Keratinocyte (primary cell): ENCODE results near the gene IRAK2. TPM values are rescaled to one million over a fixed set of nuclear protein-coding genes. Genes with fewer than 3 reads are reported as not detected.

Experiments used
- DNase-seq: peaks from one replicate; pipeline ENCODE4 v3.0.0-alpha.2; 2011; ENCODE audit warnings: low read depth, missing footprints, low spot score
- FAIRE-seq: peaks from 2 replicates; lab custom pipeline; 2011; peaks lifted over from hg19 to GRCh38; lab: Jason Lieb, UNC
- H2AFZ ChIP-seq: 2 replicates; pipeline ENCODE4 v1.6.0; 2012; ENCODE audit warnings: low read length, control low read depth, inconsistent platforms; ENCODE audit not compliant: control insufficient read depth
- H3K27ac ChIP-seq: 2 replicates; pipeline ENCODE4 v1.5.1; 2011; ENCODE audit warnings: low read length; ENCODE audit not compliant: control insufficient read depth, insufficient read depth
- H3K27me3 ChIP-seq: 3 replicates; pipeline ENCODE4 v1.6.0; 2011; ENCODE audit warnings: low read length; ENCODE audit not compliant: control insufficient read depth, insufficient read depth; ENCODE audit errors: extremely low read depth
- H3K36me3 ChIP-seq, 2 experiments: 2 replicates in 1 of 2; 3 replicates in 1 of 2; pipeline ENCODE4 v1.5.1; 2011; ENCODE audit warnings: low read length in 2 of 2, mild to moderate bottlenecking in 1 of 2; ENCODE audit not compliant: control insufficient read depth in 2 of 2, insufficient read depth in 2 of 2; ENCODE audit errors: extremely low read depth in 1 of 2
- H3K4me1 ChIP-seq: 3 replicates; pipeline ENCODE4 v1.5.1; 2011; ENCODE audit warnings: low read length; ENCODE audit not compliant: control insufficient read depth, insufficient read depth; ENCODE audit errors: extremely low read depth
- H3K4me2 ChIP-seq: 3 replicates; pipeline ENCODE4 v1.6.0; 2011; ENCODE audit warnings: low read depth, low read length; ENCODE audit not compliant: control insufficient read depth, insufficient read depth; ENCODE audit errors: extremely low read depth
- H3K4me3 ChIP-seq, 3 experiments: fragments of 200-600 bp in 1 of 3; sonication (generic) in 1 of 3; 2 replicates in 2 of 3; 3 replicates in 1 of 3; pipeline ENCODE4 v1.5.1; 2011 to 2016; ENCODE audit warnings: low read length in 3 of 3, mild to moderate bottlenecking in 3 of 3, control low read depth in 2 of 3, inconsistent platforms in 1 of 3, low read depth in 1 of 3, mixed read lengths in 1 of 3, mixed run types in 1 of 3, moderate library complexity in 1 of 3; ENCODE audit not compliant: control insufficient read depth in 2 of 3, insufficient read depth in 2 of 3; ENCODE audit errors: extremely low read depth in 1 of 3
- H3K79me2 ChIP-seq: 2 replicates; pipeline ENCODE4 v1.6.0; 2012; ENCODE audit warnings: low read length; ENCODE audit not compliant: control insufficient read depth, insufficient read depth
- H3K9ac ChIP-seq: 3 replicates; pipeline ENCODE4 v1.6.0; 2011; ENCODE audit warnings: low read length; ENCODE audit not compliant: control insufficient read depth, insufficient read depth; ENCODE audit errors: extremely low read depth
- H3K9me1 ChIP-seq: 3 replicates; pipeline ENCODE4 v1.6.0; 2011; ENCODE audit warnings: low read length; ENCODE audit not compliant: control insufficient read depth, insufficient read depth; ENCODE audit errors: extremely low read depth
- H3K9me3 ChIP-seq: 2 replicates; pipeline ENCODE4 v1.5.1; 2012; ENCODE audit warnings: low read depth, low read length; ENCODE audit not compliant: control insufficient read depth
- H4K20me1 ChIP-seq: 3 replicates; pipeline ENCODE4 v1.6.0; 2011; ENCODE audit warnings: low read length; ENCODE audit not compliant: control insufficient read depth, insufficient read depth; ENCODE audit errors: extremely low read depth
- EZH2 ChIP-seq: IDR thresholded peaks from one replicate; pipeline ENCODE4 v1.6.1; 2012; ENCODE audit warnings: inconsistent platforms, mild to moderate bottlenecking, low read length, moderate library complexity
- dilution Hi-C: fragments of 300-500 bp; cut with MboI; formaldehyde crosslinking; loops from one replicate; pipeline ENCODE4 v1.7.0; 2020; ENCODE audit warnings: low sequenced_read_pairs; ENCODE audit not compliant: extremely low pct_ligation_motif_present
- polyA plus RNA-seq, 5 experiments: library from polyadenylated mRNA; depleted of rRNA in 3 of 5; stranded (reverse) in 3 of 5; stranded (forward) in 1 of 5; unstranded in 1 of 5; fragments of >200 nt; gene quantifications; 1 replicate in 1 of 5; 2 replicates in 3 of 5; 3 replicates in 1 of 5; pipeline versions ENCODE4 v1.2.1 to v1.2.3, GENCODE V29; 2011 to 2012; ENCODE audit warnings: missing spikeins in 2 of 5, low read depth in 1 of 5, low replicate concordance in 1 of 5
- TF ChIP-seq, protein P1 (sequence below), 3 experiments: IDR thresholded peaks in 1 of 3; conservative IDR thresholded peaks in 1 of 3; optimal IDR thresholded peaks in 1 of 3; 2 replicates in 2 of 3; 3 replicates in 1 of 3; pipeline versions ENCODE3 to v1.5.1; 2011; ENCODE audit warnings: low read length in 3 of 3, mild to moderate bottlenecking in 3 of 3, moderate library complexity in 2 of 3, control low read depth in 1 of 3, inconsistent platforms in 1 of 3; ENCODE audit not compliant: insufficient read depth in 2 of 3; ENCODE audit errors: extremely low read depth in 1 of 3

Gene IRAK2
- polyA plus RNA-seq, 1 donor (not counting 4 experiments of a cell fraction or from before 2014, with no cell fraction given) = 3.5 TPM

DNA sequence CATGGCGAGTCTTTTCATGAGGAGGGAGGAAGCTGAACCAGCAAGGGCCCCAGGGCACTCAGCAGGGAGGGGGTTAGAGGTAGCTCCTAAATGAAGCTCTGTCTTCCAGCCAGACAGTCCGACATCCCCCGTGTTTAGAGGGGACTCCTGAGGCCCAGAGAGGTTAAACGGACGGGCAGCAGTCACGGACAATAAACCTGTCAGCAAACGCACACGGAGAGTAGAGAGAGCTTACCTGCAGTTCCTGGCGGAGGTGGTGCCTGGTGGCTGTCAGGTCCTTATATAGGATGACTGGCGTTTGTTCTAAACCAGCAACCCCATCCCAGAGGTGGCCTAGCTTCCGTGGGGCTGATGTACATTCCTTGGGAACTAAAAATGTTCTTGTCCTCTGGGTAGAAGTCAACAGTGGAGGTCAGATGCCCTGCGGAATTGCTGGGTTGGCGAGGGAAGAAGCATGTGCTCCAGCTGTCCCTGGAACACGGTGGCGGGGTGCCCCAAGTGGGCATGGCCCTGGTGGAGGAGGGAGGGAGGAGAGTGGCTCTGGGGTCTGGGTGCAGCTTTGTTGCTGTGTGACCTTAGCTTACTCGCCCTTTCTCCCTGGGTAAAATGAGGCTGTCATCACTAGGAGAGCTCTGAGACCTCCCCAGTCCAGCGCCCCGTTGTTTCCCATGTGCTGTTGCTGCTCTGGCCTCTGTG, 125.9 kb downstream of the IRAK2 start:
- no peaks in the 10 kb centered on the region for H4K20me1 ChIP-seq
- no peaks in the 10 kb centered on the region for H3K27me3 ChIP-seq
- FAIRE-seq = no peak
- no peaks in the 10 kb centered on the region for H3K4me1 ChIP-seq
- H3K27ac ChIP-seq = no peak overlapping the region
- dilution Hi-C loops = no loop called here
- H3K9ac ChIP-seq = no peak overlapping the region
- no peaks in the 10 kb centered on the region for H3K79me2 ChIP-seq
- TF ChIP-seq, protein P1, sequence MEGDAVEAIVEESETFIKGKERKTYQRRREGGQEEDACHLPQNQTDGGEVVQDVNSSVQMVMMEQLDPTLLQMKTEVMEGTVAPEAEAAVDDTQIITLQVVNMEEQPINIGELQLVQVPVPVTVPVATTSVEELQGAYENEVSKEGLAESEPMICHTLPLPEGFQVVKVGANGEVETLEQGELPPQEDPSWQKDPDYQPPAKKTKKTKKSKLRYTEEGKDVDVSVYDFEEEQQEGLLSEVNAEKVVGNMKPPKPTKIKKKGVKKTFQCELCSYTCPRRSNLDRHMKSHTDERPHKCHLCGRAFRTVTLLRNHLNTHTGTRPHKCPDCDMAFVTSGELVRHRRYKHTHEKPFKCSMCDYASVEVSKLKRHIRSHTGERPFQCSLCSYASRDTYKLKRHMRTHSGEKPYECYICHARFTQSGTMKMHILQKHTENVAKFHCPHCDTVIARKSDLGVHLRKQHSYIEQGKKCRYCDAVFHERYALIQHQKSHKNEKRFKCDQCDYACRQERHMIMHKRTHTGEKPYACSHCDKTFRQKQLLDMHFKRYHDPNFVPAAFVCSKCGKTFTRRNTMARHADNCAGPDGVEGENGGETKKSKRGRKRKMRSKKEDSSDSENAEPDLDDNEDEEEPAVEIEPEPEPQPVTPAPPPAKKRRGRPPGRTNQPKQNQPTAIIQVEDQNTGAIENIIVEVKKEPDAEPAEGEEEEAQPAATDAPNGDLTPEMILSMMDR (optimal IDR thresholded peaks at IDR 0.05 in 1 of 3, IDR thresholded peaks at IDR 0.05 in 1 of 3, conservative IDR thresholded peaks at IDR 0.05 in 1 of 3; ENCODE audit: extremely low read depth in 1 of 3, insufficient read depth in 2 of 3, low read length in 3 of 3) = no peak
- no peak for TF ChIP-seq EZH2
- no peaks in the 10 kb centered on the region for H3K9me1 ChIP-seq
- H3K36me3 ChIP-seq = peaks cover 10 to 18% of the 10 kb centered on the region in 2 experiments
- no peaks in the 10 kb centered on the region for H3K9me3 ChIP-seq
- H3K4me3 ChIP-seq = no peak overlapping the region
- H2AFZ ChIP-seq = no peak overlapping the region
- no peak overlapping the region for H3K4me2 ChIP-seq
- DNase-seq = no peak

DNA sequence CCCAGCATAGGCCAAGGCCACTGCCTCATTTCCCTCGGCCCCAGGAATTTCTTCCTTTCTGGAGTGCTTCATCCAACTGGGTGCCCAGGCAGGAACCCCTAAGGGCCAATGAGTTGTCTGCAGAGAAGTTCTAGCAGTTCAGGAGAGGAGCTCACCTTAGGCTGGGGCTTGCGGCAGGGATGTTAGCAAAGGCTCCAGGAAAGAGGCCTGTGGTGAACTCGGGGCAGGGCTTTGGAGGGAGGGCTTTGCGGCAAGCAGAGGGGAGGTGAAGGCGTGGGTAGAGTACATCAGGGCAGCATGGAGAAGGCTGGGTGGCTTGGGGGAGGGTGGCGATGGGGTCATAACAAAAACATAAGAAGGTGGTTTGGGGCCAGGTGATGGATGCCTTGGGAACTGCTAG, 126.9 kb downstream of the IRAK2 start:
- no peaks in the 10 kb centered on the region for H3K4me1 ChIP-seq
- no peaks in the 10 kb centered on the region for H3K79me2 ChIP-seq
- H3K36me3 ChIP-seq = peaks cover 10 to 18% of the 10 kb centered on the region in 2 experiments
- no peak overlapping the region for H2AFZ ChIP-seq
- FAIRE-seq = no peak
- H3K4me3 ChIP-seq = no peak overlapping the region
- H3K27ac ChIP-seq = no peak overlapping the region
- no peaks in the 10 kb centered on the region for H4K20me1 ChIP-seq
- H3K27me3 ChIP-seq = no peaks in the 10 kb centered on the region
- TF ChIP-seq, protein P1 (optimal IDR thresholded peaks at IDR 0.05 in 1 of 3, IDR thresholded peaks at IDR 0.05 in 1 of 3, conservative IDR thresholded peaks at IDR 0.05 in 1 of 3; ENCODE audit: extremely low read depth in 1 of 3, insufficient read depth in 2 of 3, low read length in 3 of 3) = no peak
- TF ChIP-seq EZH2 = no peak
- H3K9me1 ChIP-seq = no peaks in the 10 kb centered on the region
- no peak overlapping the region for H3K9ac ChIP-seq
- DNase-seq = no peak
- dilution Hi-C loops = no loop called here
- H3K4me2 ChIP-seq = no peak overlapping the region
- no peaks in the 10 kb centered on the region for H3K9me3 ChIP-seq
